ENCODE data around the gene SH3BGRL3. TPM values are rescaled to one million over a fixed set of nuclear protein-coding genes. Genes with fewer than 3 reads are reported as not detected.

Gene SH3BGRL3
- total and polyA plus RNA-seq, 2 experiments from 2014 or later, result 30.9 to 370 TPM

DNA sequence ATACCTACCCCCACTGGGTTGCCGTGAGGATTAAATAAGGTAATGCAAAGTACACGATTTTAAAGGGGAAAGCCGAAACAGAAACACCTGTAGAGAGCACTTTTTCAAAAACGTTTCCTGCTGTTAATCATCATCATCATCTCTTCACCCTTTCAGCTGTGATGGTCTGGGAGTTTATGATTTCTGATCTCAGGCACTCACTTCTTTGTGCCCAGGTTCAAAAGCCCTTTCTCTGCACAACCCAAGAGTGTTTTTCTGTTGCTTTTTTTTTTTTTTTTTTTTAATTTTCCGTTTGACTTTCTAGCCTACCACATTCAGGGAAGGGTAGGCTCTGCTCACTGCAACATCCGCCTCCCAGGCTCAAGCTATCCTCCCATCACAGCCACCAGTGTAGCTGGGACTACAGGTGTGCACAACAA, 27.5 kb downstream of the SH3BGRL3 start:
- H3F3A ChIP-seq (replicated peaks; ENCODE audit: low read depth), result 0 out of 2 replicates have a peak, but pooled peaks cover 5% of the 10 kb centered on the region
- no peaks in the 10 kb centered on the region for H3K36me3 ChIP-seq (ENCODE audit: insufficient read depth)
- H3K27me3 Mint-ChIP-seq (ENCODE audit: insufficient read depth, low read depth, poor library complexity), result no peaks in the 10 kb centered on the region
- H3K4me3 Mint-ChIP-seq, result peak overlapping the region; percentile 98; the same call in 2 of the 3 replicates
- H3K27ac Mint-ChIP-seq, result no peak overlapping the region
- H3K4me3 ChIP-seq, result peak overlapping the region; percentile 99
- H4K20me1 ChIP-seq (replicated peaks; ENCODE audit: insufficient read depth), result no peaks in the 10 kb centered on the region
- H3K27ac ChIP-seq (ENCODE audit: low read depth), result no peak overlapping the region
- H2AFZ ChIP-seq, result peak overlapping the region; percentile 95
- ATAC-seq, result no peak
- no peak for DNase-seq (ENCODE audit: low spot score)
- peaks cover 16% of the 10 kb centered on the region for H3K4me1 Mint-ChIP-seq
- no peaks in the 10 kb centered on the region for H3K9me2 ChIP-seq (ENCODE audit: insufficient read depth)
- H3K36me3 Mint-ChIP-seq (ENCODE audit: low read depth), result no peaks in the 10 kb centered on the region
- no peaks in the 10 kb centered on the region for H3K27me3 ChIP-seq (ENCODE audit: insufficient read depth)
- TF ChIP-seq, protein P1, sequence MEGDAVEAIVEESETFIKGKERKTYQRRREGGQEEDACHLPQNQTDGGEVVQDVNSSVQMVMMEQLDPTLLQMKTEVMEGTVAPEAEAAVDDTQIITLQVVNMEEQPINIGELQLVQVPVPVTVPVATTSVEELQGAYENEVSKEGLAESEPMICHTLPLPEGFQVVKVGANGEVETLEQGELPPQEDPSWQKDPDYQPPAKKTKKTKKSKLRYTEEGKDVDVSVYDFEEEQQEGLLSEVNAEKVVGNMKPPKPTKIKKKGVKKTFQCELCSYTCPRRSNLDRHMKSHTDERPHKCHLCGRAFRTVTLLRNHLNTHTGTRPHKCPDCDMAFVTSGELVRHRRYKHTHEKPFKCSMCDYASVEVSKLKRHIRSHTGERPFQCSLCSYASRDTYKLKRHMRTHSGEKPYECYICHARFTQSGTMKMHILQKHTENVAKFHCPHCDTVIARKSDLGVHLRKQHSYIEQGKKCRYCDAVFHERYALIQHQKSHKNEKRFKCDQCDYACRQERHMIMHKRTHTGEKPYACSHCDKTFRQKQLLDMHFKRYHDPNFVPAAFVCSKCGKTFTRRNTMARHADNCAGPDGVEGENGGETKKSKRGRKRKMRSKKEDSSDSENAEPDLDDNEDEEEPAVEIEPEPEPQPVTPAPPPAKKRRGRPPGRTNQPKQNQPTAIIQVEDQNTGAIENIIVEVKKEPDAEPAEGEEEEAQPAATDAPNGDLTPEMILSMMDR (conservative IDR thresholded peaks at IDR 0.05; ENCODE audit: low read depth in 2 of 2), result no peak
- no peak for TF ChIP-seq NANOG (IDR thresholded peaks at IDR 0.05; ENCODE audit: borderline replicate concordance)
- no peak for TF ChIP-seq ZNF331 (CRISPR knock-in tag; IDR thresholded peaks at IDR 0.05; ENCODE audit: low read depth)
- TF ChIP-seq, protein P2, sequence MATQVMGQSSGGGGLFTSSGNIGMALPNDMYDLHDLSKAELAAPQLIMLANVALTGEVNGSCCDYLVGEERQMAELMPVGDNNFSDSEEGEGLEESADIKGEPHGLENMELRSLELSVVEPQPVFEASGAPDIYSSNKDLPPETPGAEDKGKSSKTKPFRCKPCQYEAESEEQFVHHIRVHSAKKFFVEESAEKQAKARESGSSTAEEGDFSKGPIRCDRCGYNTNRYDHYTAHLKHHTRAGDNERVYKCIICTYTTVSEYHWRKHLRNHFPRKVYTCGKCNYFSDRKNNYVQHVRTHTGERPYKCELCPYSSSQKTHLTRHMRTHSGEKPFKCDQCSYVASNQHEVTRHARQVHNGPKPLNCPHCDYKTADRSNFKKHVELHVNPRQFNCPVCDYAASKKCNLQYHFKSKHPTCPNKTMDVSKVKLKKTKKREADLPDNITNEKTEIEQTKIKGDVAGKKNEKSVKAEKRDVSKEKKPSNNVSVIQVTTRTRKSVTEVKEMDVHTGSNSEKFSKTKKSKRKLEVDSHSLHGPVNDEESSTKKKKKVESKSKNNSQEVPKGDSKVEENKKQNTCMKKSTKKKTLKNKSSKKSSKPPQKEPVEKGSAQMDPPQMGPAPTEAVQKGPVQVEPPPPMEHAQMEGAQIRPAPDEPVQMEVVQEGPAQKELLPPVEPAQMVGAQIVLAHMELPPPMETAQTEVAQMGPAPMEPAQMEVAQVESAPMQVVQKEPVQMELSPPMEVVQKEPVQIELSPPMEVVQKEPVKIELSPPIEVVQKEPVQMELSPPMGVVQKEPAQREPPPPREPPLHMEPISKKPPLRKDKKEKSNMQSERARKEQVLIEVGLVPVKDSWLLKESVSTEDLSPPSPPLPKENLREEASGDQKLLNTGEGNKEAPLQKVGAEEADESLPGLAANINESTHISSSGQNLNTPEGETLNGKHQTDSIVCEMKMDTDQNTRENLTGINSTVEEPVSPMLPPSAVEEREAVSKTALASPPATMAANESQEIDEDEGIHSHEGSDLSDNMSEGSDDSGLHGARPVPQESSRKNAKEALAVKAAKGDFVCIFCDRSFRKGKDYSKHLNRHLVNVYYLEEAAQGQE (IDR thresholded peaks at IDR 0.05; ENCODE audit: unreplicated experiment), result no peak
- TF ChIP-seq, protein P3, sequence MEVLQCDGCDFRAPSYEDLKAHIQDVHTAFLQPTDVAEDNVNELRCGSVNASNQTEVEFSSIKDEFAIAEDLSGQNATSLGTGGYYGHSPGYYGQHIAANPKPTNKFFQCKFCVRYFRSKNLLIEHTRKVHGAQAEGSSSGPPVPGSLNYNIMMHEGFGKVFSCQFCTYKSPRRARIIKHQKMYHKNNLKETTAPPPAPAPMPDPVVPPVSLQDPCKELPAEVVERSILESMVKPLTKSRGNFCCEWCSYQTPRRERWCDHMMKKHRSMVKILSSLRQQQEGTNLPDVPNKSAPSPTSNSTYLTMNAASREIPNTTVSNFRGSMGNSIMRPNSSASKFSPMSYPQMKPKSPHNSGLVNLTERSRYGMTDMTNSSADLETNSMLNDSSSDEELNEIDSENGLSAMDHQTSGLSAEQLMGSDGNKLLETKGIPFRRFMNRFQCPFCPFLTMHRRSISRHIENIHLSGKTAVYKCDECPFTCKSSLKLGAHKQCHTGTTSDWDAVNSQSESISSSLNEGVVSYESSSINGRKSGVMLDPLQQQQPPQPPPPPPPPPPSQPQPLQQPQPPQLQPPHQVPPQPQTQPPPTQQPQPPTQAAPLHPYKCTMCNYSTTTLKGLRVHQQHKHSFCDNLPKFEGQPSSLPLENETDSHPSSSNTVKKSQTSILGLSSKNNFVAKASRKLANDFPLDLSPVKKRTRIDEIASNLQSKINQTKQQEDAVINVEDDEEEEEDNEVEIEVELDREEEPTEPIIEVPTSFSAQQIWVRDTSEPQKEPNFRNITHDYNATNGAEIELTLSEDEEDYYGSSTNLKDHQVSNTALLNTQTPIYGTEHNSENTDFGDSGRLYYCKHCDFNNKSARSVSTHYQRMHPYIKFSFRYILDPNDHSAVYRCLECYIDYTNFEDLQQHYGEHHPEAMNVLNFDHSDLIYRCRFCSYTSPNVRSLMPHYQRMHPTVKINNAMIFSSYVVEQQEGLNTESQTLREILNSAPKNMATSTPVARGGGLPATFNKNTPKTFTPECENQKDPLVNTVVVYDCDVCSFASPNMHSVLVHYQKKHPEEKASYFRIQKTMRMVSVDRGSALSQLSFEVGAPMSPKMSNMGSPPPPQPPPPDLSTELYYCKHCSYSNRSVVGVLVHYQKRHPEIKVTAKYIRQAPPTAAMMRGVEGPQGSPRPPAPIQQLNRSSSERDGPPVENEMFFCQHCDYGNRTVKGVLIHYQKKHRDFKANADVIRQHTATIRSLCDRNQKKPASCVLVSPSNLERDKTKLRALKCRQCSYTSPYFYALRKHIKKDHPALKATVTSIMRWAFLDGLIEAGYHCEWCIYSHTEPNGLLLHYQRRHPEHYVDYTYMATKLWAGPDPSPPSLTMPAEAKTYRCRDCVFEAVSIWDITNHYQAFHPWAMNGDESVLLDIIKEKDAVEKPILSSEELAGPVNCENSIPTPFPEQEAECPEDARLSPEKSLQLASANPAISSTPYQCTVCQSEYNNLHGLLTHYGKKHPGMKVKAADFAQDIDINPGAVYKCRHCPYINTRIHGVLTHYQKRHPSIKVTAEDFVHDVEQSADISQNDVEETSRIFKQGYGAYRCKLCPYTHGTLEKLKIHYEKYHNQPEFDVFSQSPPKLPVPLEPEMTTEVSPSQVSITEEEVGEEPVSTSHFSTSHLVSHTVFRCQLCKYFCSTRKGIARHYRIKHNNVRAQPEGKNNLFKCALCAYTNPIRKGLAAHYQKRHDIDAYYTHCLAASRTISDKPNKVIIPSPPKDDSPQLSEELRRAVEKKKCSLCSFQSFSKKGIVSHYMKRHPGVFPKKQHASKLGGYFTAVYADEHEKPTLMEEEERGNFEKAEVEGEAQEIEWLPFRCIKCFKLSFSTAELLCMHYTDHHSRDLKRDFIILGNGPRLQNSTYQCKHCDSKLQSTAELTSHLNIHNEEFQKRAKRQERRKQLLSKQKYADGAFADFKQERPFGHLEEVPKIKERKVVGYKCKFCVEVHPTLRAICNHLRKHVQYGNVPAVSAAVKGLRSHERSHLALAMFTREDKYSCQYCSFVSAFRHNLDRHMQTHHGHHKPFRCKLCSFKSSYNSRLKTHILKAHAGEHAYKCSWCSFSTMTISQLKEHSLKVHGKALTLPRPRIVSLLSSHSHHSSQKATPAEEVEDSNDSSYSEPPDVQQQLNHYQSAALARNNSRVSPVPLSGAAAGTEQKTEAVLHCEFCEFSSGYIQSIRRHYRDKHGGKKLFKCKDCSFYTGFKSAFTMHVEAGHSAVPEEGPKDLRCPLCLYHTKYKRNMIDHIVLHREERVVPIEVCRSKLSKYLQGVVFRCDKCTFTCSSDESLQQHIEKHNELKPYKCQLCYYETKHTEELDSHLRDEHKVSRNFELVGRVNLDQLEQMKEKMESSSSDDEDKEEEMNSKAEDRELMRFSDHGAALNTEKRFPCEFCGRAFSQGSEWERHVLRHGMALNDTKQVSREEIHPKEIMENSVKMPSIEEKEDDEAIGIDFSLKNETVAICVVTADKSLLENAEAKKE (CRISPR knock-in tag; IDR thresholded peaks at IDR 0.05), result no peak
- no peak for TF ChIP-seq STAT1 (IDR thresholded peaks at IDR 0.05; ENCODE audit: unreplicated experiment)
- no peak for TF ChIP-seq EZH2phosphoT487 (IDR thresholded peaks at IDR 0.05; ENCODE audit: unreplicated experiment)
- TF ChIP-seq ETS1 (IDR thresholded peaks at IDR 0.05), result no peak
- no peak for TF ChIP-seq EZH2 (IDR thresholded peaks at IDR 0.05; ENCODE audit: low read depth, unreplicated experiment)
- no peak for TF ChIP-seq POLR2AphosphoS5 (IDR thresholded peaks at IDR 0.05; ENCODE audit: low read depth)
- no peak for TF ChIP-seq ZNF114 (CRISPR knock-in tag; IDR thresholded peaks at IDR 0.05)
- no peak for TF ChIP-seq CREB1 (CRISPR knock-in tag; IDR thresholded peaks at IDR 0.05; ENCODE audit: low read depth)
- no peak for TF ChIP-seq JUNB (IDR thresholded peaks at IDR 0.05; ENCODE audit: unreplicated experiment)
- no peaks in the 10 kb centered on the region for H3K9me3 Mint-ChIP-seq
- H3K79me2 ChIP-seq (replicated peaks; ENCODE audit: insufficient read depth), result 0 out of 2 replicates have a peak, but pooled peaks cover 9% of the 10 kb centered on the region
- H3K4me2 ChIP-seq, result peak overlapping the region; percentile 84
- peaks cover 10% of the 10 kb centered on the region for H3K4me1 ChIP-seq (ENCODE audit: insufficient read depth)

All from GM23338 (cell line).